HL-60 (cell line): ENCODE data around the gene TEX9.

Experiments used
- DNase-seq, 2 experiments: peaks; one replicate each; pipeline ENCODE4 v3.0.0-alpha.2; 2010 to 2020; ENCODE audit warnings: low read depth in 1 of 2, low spot score in 1 of 2
- H3K27ac ChIP-seq: fragments of 250-450 bp; sonication (Bioruptor Pico); replicated peaks from 2 replicates; pipeline ENCODE4 v1.5.1; 2020; ENCODE audit warnings: mild to moderate bottlenecking, moderate library complexity
- H3K27me3 ChIP-seq: fragments of 250-450 bp; sonication (Bioruptor Pico); 2 replicates; pipeline ENCODE4 v1.5.1; 2021; ENCODE audit warnings: mild to moderate bottlenecking, moderate library complexity; ENCODE audit not compliant: insufficient read depth, poor library complexity, severe bottlenecking
- H3K4me3 ChIP-seq: replicated peaks from 2 replicates; pipeline ENCODE4 v1.5.1; 2011; ENCODE audit warnings: mild to moderate bottlenecking, control low read depth, low read length; ENCODE audit not compliant: insufficient read depth
- CTCF ChIP-seq: IDR thresholded peaks from one replicate; pipeline ENCODE4 v1.5.1; 2011; ENCODE audit warnings: low read length, control low read depth, inconsistent platforms; ENCODE audit not compliant: insufficient read depth
- GABPA ChIP-seq: IDR thresholded peaks from 2 replicates; pipeline ENCODE4 v1.6.1; 2012; ENCODE audit warnings: low read depth
- POLR2AphosphoS5 ChIP-seq: IDR thresholded peaks from 2 replicates; pipeline ENCODE4 v1.6.1; 2012; ENCODE audit warnings: low read depth
- REST ChIP-seq: IDR thresholded peaks from 2 replicates; pipeline ENCODE4 v1.6.1; 2012; ENCODE audit warnings: low read depth; ENCODE audit not compliant: insufficient replicate concordance
- SPI1 ChIP-seq: IDR thresholded peaks from 2 replicates; pipeline ENCODE4 v1.6.1; 2012; ENCODE audit warnings: low read depth, mild to moderate bottlenecking, borderline replicate concordance

The TEX9 gene

GRCh38 chr15:56460947-56461346 is 95.7 kb downstream of the TEX9 start:
- TF ChIP-seq GABPA: no peak
- TF ChIP-seq POLR2AphosphoS5: no peak
- no peak for TF ChIP-seq REST
- no peak for TF ChIP-seq CTCF
- no peak for TF ChIP-seq SPI1
- Histone ChIP-seq H3K27me3 (no peaks in the 10 kb centered on the region), H3K4me3 (no peak overlapping the region), H3K27ac (no peak overlapping the region)
- no peak for DNase-seq

DNA sequence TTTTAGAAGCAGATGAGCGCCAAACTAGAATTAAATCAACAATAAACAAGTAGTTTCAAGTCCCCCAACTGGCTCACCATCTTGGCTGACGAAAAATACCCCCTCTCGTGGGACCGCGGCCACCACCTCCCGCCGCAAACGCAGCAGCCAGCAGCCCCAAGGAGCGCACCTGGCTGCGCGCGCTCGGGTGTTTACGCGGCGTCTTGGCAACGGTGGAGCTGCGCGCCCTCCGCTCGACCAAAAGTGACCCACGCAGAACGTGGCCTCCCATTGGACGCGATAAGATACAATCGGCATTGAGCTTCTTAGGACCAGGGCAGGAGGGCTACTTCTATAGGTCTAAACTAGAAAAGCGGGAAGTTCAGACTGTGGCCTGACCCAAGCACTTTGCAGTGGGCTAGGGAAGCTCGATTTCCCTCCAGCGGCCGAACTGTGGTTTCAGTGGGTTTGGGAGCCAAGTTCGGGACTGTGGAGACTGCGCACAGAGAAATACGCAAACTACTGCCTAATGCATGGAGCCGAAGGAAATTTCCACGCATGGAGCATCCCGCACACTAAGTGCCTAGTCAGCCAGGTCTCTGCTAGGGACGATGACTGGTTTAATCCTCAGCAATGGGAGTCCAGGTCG is 99.8 kb downstream of the TEX9 start, which contains the start of gene MNS1:
Gene MNS1 (minus strand): TSS at position 245 of the 628 bp plus-strand sequence. CDS start 165 bp downstream, at position 80.
- peak; percentile 90 to 97 for DNase-seq
- TF ChIP-seq CTCF: no peak
- TF ChIP-seq GABPA: no peak
- peak; percentile 85; the same call in 1 of the 2 replicates for TF ChIP-seq POLR2AphosphoS5
- TF ChIP-seq SPI1: no peak
- H3K4me3 ChIP-seq: peak within 1 kb of the TSS; percentile 78
- H3K27ac ChIP-seq: peak within 1 kb of the TSS; percentile 75
- H3K27me3 ChIP-seq: no peaks in the 10 kb centered on the region

DNA sequence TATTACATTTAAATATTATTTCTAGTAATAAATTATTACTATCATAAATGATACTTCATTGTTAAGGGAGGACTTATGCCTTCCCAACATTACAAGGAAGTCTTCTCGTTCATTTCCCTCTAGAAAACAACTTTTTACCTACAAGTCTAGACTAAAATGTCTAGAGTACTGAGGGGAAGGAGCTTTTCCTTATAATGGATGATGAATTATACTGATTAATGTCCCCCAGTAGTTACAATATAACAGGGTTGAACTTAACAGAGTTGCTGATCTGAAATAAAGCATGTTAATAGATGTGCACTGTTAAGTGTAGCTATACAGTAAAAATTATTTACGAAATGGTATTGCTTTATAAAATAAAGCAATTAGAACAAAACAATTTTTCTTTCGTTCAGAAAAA is 102.4 kb downstream of the TEX9 start:
- DNase-seq: no peak
- H3K27me3 ChIP-seq: no peaks in the 10 kb centered on the region
- no peak overlapping the region for H3K4me3 ChIP-seq
- TF ChIP-seq SPI1: no peak
- TF ChIP-seq REST: no peak
- TF ChIP-seq POLR2AphosphoS5: no peak
- TF ChIP-seq CTCF: no peak
- TF ChIP-seq GABPA: no peak
- no peak overlapping the region for H3K27ac ChIP-seq

DNA sequence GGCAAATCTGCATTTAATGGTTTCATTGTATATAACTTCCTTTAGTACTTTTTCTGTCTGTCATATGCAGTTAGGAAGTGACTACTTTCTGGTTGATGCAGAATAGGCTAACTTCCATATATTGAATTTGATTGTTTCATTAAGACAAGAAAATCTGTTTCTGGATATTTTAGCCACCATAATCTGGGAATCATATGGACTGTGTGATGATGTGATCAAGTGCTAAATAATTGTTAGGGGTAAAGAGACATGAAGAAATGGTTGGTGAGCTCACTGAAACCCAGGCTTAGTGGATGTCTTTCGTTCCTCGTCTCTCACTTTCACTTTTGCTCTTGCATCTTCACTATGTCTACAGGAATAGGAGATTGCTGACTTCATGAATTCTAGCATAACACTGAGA is 103.2 kb downstream of the TEX9 start:
- peak overlapping the region; percentile 28 for H3K4me3 ChIP-seq
- no peak for TF ChIP-seq SPI1
- no peak for TF ChIP-seq POLR2AphosphoS5
- no peak for TF ChIP-seq REST
- TF ChIP-seq CTCF: no peak
- TF ChIP-seq GABPA: no peak
- peak overlapping the region; percentile 41 for H3K27ac ChIP-seq
- no peaks in the 10 kb centered on the region for H3K27me3 ChIP-seq
- DNase-seq: peak in 1 of 2 experiments; percentile 22
